Ishikawa (cell line): ENCODE data around the gene NPIPB6.

Experiments used
- CEBPB ChIP-seq: IDR thresholded peaks from 2 replicates; pipeline ENCODE4 v1.6.1; 2012
- CREB1 ChIP-seq: IDR thresholded peaks from 2 replicates; pipeline ENCODE4 v1.6.1; 2012; ENCODE audit warnings: low read depth
- EGR1 ChIP-seq: IDR thresholded peaks from 2 replicates; pipeline ENCODE4 v1.6.1; 2012
- EP300 ChIP-seq: IDR thresholded peaks from 2 replicates; pipeline ENCODE4 v1.6.1; 2012; ENCODE audit warnings: borderline replicate concordance
- FOXM1 ChIP-seq: IDR thresholded peaks from 2 replicates; pipeline ENCODE4 v1.6.1; 2012; ENCODE audit warnings: low read depth, borderline replicate concordance
- MAX ChIP-seq: IDR thresholded peaks from 2 replicates; pipeline ENCODE4 v1.6.1; 2012
- NFIC ChIP-seq: IDR thresholded peaks from 2 replicates; pipeline ENCODE4 v1.6.1; 2012
- RAD21 ChIP-seq: IDR thresholded peaks from 2 replicates; pipeline ENCODE4 v1.6.1; 2012; ENCODE audit warnings: low read depth
- TAF1 ChIP-seq: IDR thresholded peaks from 2 replicates; pipeline ENCODE4 v1.6.1; 2012; ENCODE audit warnings: low read depth, mild to moderate bottlenecking
- TCF12 ChIP-seq: IDR thresholded peaks from 2 replicates; pipeline ENCODE4 v1.6.1; 2012; ENCODE audit warnings: low read depth
- TEAD4 ChIP-seq: IDR thresholded peaks from 2 replicates; pipeline ENCODE4 v1.6.1; 2012
- YY1 ChIP-seq: IDR thresholded peaks from 2 replicates; pipeline ENCODE4 v1.6.1; 2012; ENCODE audit warnings: low read depth
- ZBTB7A ChIP-seq: IDR thresholded peaks from 2 replicates; pipeline ENCODE4 v1.6.1; 2012; ENCODE audit warnings: low read depth
- TF ChIP-seq, protein P1 (sequence below): IDR thresholded peaks from 2 replicates; pipeline ENCODE4 v1.6.1; 2012
- TF ChIP-seq, protein P2 (sequence below): IDR thresholded peaks from 2 replicates; pipeline ENCODE4 v1.6.1; 2012; ENCODE audit warnings: low read depth, mild to moderate bottlenecking

NPIPB6 gene

DNA sequence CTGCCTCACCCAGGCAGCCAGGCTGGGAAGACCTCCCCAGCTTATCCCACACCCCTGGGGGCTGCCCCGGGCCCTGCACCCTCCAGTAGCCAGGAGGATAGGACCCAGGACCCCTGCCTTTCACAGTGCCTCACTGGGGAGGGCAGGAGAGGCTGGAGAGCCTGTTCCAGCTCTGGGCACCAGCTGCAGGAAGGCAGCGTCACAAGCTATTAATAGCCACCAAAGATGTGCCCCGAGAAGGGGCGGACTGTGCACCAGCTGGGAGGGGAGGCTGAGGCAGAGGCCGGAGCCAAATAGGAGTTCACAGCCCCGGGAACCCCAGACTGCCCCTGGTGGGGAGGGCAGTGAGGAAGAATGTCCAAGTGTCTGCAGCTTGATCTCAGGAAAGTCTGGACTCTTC, 62.2 kb downstream of the NPIPB6 start:
- TF ChIP-seq EGR1: no peak

GRCh38 chr16:28300327-28300726, 63.0 kb downstream of the NPIPB6 start:
- TF ChIP-seq RAD21: no peak
- TF ChIP-seq EP300: no peak
- TF ChIP-seq, protein P1, sequence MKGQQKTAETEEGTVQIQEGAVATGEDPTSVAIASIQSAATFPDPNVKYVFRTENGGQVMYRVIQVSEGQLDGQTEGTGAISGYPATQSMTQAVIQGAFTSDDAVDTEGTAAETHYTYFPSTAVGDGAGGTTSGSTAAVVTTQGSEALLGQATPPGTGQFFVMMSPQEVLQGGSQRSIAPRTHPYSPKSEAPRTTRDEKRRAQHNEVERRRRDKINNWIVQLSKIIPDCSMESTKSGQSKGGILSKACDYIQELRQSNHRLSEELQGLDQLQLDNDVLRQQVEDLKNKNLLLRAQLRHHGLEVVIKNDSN: no peak
- TF ChIP-seq, protein P2, sequence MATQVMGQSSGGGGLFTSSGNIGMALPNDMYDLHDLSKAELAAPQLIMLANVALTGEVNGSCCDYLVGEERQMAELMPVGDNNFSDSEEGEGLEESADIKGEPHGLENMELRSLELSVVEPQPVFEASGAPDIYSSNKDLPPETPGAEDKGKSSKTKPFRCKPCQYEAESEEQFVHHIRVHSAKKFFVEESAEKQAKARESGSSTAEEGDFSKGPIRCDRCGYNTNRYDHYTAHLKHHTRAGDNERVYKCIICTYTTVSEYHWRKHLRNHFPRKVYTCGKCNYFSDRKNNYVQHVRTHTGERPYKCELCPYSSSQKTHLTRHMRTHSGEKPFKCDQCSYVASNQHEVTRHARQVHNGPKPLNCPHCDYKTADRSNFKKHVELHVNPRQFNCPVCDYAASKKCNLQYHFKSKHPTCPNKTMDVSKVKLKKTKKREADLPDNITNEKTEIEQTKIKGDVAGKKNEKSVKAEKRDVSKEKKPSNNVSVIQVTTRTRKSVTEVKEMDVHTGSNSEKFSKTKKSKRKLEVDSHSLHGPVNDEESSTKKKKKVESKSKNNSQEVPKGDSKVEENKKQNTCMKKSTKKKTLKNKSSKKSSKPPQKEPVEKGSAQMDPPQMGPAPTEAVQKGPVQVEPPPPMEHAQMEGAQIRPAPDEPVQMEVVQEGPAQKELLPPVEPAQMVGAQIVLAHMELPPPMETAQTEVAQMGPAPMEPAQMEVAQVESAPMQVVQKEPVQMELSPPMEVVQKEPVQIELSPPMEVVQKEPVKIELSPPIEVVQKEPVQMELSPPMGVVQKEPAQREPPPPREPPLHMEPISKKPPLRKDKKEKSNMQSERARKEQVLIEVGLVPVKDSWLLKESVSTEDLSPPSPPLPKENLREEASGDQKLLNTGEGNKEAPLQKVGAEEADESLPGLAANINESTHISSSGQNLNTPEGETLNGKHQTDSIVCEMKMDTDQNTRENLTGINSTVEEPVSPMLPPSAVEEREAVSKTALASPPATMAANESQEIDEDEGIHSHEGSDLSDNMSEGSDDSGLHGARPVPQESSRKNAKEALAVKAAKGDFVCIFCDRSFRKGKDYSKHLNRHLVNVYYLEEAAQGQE: no peak
- no peak for TF ChIP-seq CEBPB
- no peak for TF ChIP-seq NFIC
- TF ChIP-seq YY1: no peak
- TF ChIP-seq TCF12: no peak
- no peak for TF ChIP-seq CREB1

- TF ChIP-seq TAF1 (no peak), ZBTB7A (no peak), RAD21 (no peak), CEBPB (no peak), MAX (no peak), TCF12 (no peak)
- TF ChIP-seq, protein P2: no peak
Observed at GRCh38 chr16:28298511-28298878, 64.8 kb downstream of the NPIPB6 start.

DNA sequence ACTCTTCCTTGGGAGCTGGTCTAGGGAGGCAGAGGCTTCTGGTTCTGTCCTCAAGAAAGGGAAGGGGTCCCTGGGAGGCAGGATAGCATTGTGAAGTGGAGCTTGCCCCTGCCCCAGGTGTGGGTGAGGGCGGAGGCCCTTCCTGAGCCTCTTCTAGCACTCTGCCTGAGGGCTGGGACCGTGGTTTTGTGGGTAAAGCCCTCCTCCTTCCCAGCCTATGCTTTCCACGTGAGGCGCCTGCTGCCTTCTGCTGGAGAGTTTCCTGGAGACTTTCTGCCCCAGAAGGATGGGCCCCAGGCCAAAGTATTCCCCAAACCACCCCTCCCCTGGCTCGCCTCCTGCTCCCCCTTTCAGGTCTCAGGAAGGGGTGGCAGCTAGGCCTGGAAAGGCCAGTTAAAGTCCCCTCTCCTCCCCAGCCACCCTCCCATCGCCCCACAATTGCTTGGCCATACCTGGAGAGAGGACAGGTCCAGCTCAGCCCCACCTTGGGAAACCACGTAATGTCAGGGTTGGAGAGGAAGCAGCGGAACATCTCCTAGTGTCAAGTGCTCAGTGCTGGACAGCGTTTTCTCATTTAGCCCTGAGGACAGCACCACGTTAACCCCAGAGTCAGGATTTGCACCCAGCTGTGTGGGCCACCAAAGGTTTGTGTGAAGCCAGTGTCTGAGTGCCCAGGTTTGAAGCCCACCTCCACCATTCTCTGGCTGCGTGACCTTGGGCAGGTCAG, 65.4 kb downstream of the NPIPB6 start:
- TF ChIP-seq CEBPB (no peak), YY1 (no peak), FOXM1 (no peak), NFIC (no peak), MAX (no peak)
- TF ChIP-seq, protein P2: peak; percentile 73

DNA sequence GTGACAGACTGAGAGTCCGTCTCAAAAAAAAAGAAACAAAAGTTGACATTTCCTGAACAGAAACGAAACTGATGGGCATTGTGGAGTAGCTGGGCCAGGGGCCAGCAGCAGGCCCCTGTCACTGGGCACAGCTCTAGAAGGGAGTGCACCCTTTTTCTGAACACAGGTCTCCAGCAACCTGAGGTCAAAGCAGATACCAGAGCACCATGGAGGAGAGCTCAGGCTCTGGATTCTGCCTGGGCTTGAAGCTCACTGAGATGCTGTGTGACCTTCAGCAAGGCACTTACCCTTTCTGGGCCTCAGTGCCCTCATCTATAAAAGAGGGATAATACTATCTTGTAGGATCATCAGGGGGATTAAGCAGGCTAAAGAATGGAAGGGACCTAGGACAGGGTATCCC, 66.0 kb downstream of the NPIPB6 start:
- TF ChIP-seq RAD21 (no peak), TEAD4 (no peak), ZBTB7A (no peak), TAF1 (no peak), YY1 (no peak)
- TF ChIP-seq, protein P2: no peak
